Measurements from ENCODE around the gene TMEM59L. TPM values are rescaled to one million over a fixed set of nuclear protein-coding genes. Genes with fewer than 3 reads are reported as not detected.

Gene TMEM59L
- total RNA-seq, 3 donors from 2014 or later (not counting 1 experiment from before 2014, with no cell fraction given) = not detected

GRCh38 chr19:18662972-18663732 is 50.5 kb downstream of the TMEM59L start:
- intact Hi-C loops (cut with micrococcal nuclease) = no loop called here
- Histone ChIP-seq H3K9me3 (ENCODE audit: control insufficient read depth, insufficient read depth, low read length) (no peaks in the 10 kb centered on the region), H3K27me3 (ENCODE audit: control insufficient read depth, insufficient read depth, low read length) (no peaks in the 10 kb centered on the region), H3K27ac (ENCODE audit: low read length) (no peak overlapping the region), H3K36me3 (ENCODE audit: control insufficient read depth, insufficient read depth, low read length) (peaks cover 7% of the 10 kb centered on the region), H3K4me3 (ENCODE audit: low read length) (no peak overlapping the region), H3K4me1 (ENCODE audit: control insufficient read depth, insufficient read depth, low read length) (peaks cover 15% of the 10 kb centered on the region)
- ATAC-seq (no peak), DNase-seq (no peak)
- no peak for TF ChIP-seq CTCF (IDR thresholded peaks at IDR 0.05)
- Mint-ChIP-seq H3K9me3 (no peaks in the 10 kb centered on the region), H3K36me3 (no peaks in the 10 kb centered on the region), H3K27me3 (ENCODE audit: low read depth in 2 of 2) (no peaks in the 10 kb centered on the region), H3K27ac (no peak overlapping the region), H3K4me1 (peaks cover 18 to 33% of the 10 kb centered on the region in 2 donors), H3K4me3 (no peak overlapping the region)
- WGBS (ENCODE audit: insufficient coverage) = 90% methylated on average over 15 of the region's 15 CpGs

GRCh38 chr19:18663940-18664530 is 51.4 kb downstream of the TMEM59L start:
- H3K9me3 Mint-ChIP-seq = no peaks in the 10 kb centered on the region
- DNase-seq (peak in 1 of 2 donors; percentile 52), ATAC-seq (peak; percentile 33 to 50 (median 44))
- Histone ChIP-seq H3K4me3 (ENCODE audit: low read length) (no peak overlapping the region), H3K4me1 (ENCODE audit: control insufficient read depth, insufficient read depth, low read length) (peaks cover 14% of the 10 kb centered on the region), H3K36me3 (ENCODE audit: control insufficient read depth, insufficient read depth, low read length) (peaks cover 14% of the 10 kb centered on the region), H3K27me3 (ENCODE audit: control insufficient read depth, insufficient read depth, low read length) (no peaks in the 10 kb centered on the region), H3K27ac (ENCODE audit: low read length) (no peak overlapping the region), H3K9me3 (ENCODE audit: control insufficient read depth, insufficient read depth, low read length) (no peaks in the 10 kb centered on the region)
- no peaks in the 10 kb centered on the region for H3K36me3 Mint-ChIP-seq
- H3K4me1 Mint-ChIP-seq = peaks cover 9 to 24% of the 10 kb centered on the region in 2 donors
- intact Hi-C loops (cut with micrococcal nuclease) = no loop called here
- TF ChIP-seq CTCF (IDR thresholded peaks at IDR 0.05) = no peak
- no peaks in the 10 kb centered on the region for H3K27me3 Mint-ChIP-seq (ENCODE audit: low read depth in 2 of 2)
- WGBS (ENCODE audit: insufficient coverage) = 56% methylated on average over 14 of the region's 14 CpGs
- no peak overlapping the region for H3K4me3 Mint-ChIP-seq
- H3K27ac Mint-ChIP-seq = no peak overlapping the region

- Histone ChIP-seq H3K27me3 (ENCODE audit: control insufficient read depth, insufficient read depth, low read length) (no peaks in the 10 kb centered on the region), H3K36me3 (ENCODE audit: control insufficient read depth, insufficient read depth, low read length) (peaks cover 21% of the 10 kb centered on the region), H3K27ac (ENCODE audit: low read length) (no peak overlapping the region), H3K4me1 (ENCODE audit: control insufficient read depth, insufficient read depth, low read length) (peaks cover 6% of the 10 kb centered on the region), H3K9me3 (ENCODE audit: control insufficient read depth, insufficient read depth, low read length) (no peaks in the 10 kb centered on the region), H3K4me3 (ENCODE audit: low read length) (no peak overlapping the region)
- intact Hi-C loops (cut with micrococcal nuclease) = no loop called here
- Mint-ChIP-seq H3K9me3 (no peaks in the 10 kb centered on the region), H3K36me3 (no peaks in the 10 kb centered on the region), H3K4me3 (no peak overlapping the region), H3K27me3 (ENCODE audit: low read depth in 2 of 2) (no peaks in the 10 kb centered on the region), H3K4me1 (peaks cover 6 to 21% of the 10 kb centered on the region in 2 donors), H3K27ac (no peak overlapping the region)
- 82% methylated on average over 22 of the region's 22 CpGs for WGBS (ENCODE audit: insufficient coverage)
- ATAC-seq = no peak
- DNase-seq = no peak
- no peak for TF ChIP-seq CTCF (IDR thresholded peaks at IDR 0.05)
Measured at GRCh38 chr19:18665771-18666202, 53.1 kb downstream of the TMEM59L start.

Data from natural killer cell (primary cell).